Right lobe of liver (tissue), 6 donors: ENCODE results near the gene CENATAC. TPM values are rescaled to one million over a fixed set of nuclear protein-coding genes. Genes with fewer than 3 reads are reported as not detected.
"Not testable (repeated sequence)": the region's sequence is repeated elsewhere in the genome, so short reads cannot be mapped to it uniquely, and the experiment has no call there.

ENCODE experiments used
- ATAC-seq, 4 donors: fragments of 200-7000 bp; cut with Tn5 transposase; one replicate each; pipeline ENCODE4 v1.9.1; 2020; ENCODE audit warnings: mild to moderate bottlenecking in 4 of 4, moderate library complexity in 4 of 4
- DNase-seq, 3 donors: peaks; one replicate each; pipeline ENCODE4 v3.0.0-alpha.2; 2020
- H3K27ac ChIP-seq, 3 donors: fragments of 200-600 bp; one replicate each; pipeline ENCODE4 v1.8.0; 2022
- H3K27me3 ChIP-seq, 2 donors: fragments of 200-600 bp; one replicate each; pipeline ENCODE4 v1.8.0; 2022
- H3K36me3 ChIP-seq, 4 donors: fragments of 200-600 bp; sonication (generic) in 1 of 4; one replicate each; pipeline versions ENCODE4 v1.5.1 to v1.8.0; 2017 to 2022; ENCODE audit warnings: control low read depth in 1 of 4
- H3K4me1 ChIP-seq, 4 donors: fragments of 200-600 bp; sonication (generic) in 1 of 4; one replicate each; pipeline versions ENCODE4 v1.5.1 to v1.8.0; 2017 to 2022; ENCODE audit warnings: control low read depth in 1 of 4
- H3K4me3 ChIP-seq, 3 donors: fragments of 200-600 bp; one replicate each; pipeline ENCODE4 v1.8.0; 2022
- H3K9me3 ChIP-seq, 4 donors: fragments of 200-600 bp; sonication (generic) in 1 of 4; one replicate each; pipeline versions ENCODE4 v1.5.1 to v1.8.0; 2017 to 2022; ENCODE audit warnings: control low read depth in 1 of 4
- POLR2A ChIP-seq: fragments of 450-650 bp; IDR thresholded peaks from one replicate; pipeline ENCODE4 v1.6.1; 2017; ENCODE audit warnings: antibody characterized with exemption, mild to moderate bottlenecking
- WGBS: methylation state at CpG from one replicate; pipeline ENCODE4 v1.1.6; 2018; ENCODE audit warnings: low coverage, low lambda C conversion rate; ENCODE audit not compliant: insufficient coverage; ENCODE audit errors: missing lambda C conversion rate; 5-methylcytosine and 5-hydroxymethylcytosine counted together
- intact Hi-C, 2 donors: fragments of 100-400 bp; cut with DNase I; formaldehyde crosslinking; loops; one replicate each; pipeline versions ENCODE4 v1.11.2 to v1.14.1; 2022
- total RNA-seq, 6 experiments: library from RNA; depleted of rRNA in 2 of 6; stranded (reverse); fragments of >200 nt in 2 of 6; fragmentation: NEBNext Ultra II Directional in 3 of 6; extraction: Animal tissue kit (Norgen Biotek cat#: 25700) in 3 of 6; gene quantifications; one replicate each; pipeline versions ENCODE4 v1.1.0 to v1.2.4, GENCODE V29; 2016 to 2023
- TF ChIP-seq, protein P1 (sequence below), 4 donors: fragments of 200-600 bp in 3 of 4; fragments of 450-650 bp in 1 of 4; IDR thresholded peaks; one replicate each; pipeline versions ENCODE4 v1.5.1 to v1.8.0; 2016 to 2022; ENCODE audit warnings: antibody characterized with exemption in 4 of 4, mild to moderate bottlenecking in 2 of 4
- donor health status: DM: no; HTN: yes; CAD: no.
- donor health status: DM: no; HTN: no; CAD: no.
- donor health status: DM: no; HTN: no; CAD: no.
- donor health status: DM: no; HTN: yes; CAD: no.
- donor health status: DM: no; HTN: yes; CAD: no.

CENATAC gene
- total RNA-seq, 6 experiments from 2014 or later = 11.5 to 16.7 (median 13.0) TPM

DNA sequence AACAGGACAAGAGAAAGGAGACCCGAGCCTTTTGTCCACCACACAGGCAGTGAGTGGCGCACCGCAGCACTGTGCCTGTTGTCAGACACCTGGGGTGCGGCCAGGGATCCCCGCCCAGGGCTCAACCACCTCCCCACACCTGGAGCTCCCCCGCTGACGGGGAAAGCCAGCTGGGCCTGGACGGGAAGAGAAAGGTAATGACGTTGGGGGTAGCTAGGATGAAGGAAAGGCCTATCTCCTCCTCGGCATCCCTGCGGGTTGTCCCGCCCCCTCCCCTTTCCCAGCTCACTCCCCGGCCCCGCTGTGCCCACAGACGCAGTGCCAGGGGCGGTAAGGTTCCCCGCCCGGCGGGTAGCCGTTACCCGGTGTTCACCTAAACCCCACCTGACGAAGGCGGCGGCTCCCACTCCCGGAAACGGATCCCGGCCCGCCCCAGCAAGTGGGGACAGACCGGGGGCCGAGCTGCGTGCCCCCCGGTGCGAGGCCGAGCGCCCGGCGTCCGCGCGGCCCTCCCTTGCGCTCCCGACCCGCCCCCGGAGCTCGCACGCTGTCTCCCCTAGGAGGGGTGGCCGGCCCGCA lies 58.6 kb downstream of the CENATAC start:
- Histone ChIP-seq H3K27me3 (no peaks in the 10 kb centered on the region), H3K36me3 (peaks cover 10 to 37% (median 25%) of the 10 kb centered on the region in 4 donors), H3K27ac (peak overlapping the region; percentile 47 to 83 (median 58)), H3K4me1 (peaks cover 0 to 19% (median 3%) of the 10 kb centered on the region in 4 donors), H3K4me3 (peak overlapping the region; percentile 95 to 99 (median 98)), H3K9me3 (no peaks in the 10 kb centered on the region)
- intact Hi-C loops = no loop called here
- ATAC-seq (peak in 2 of 4 donors; percentile 0 to 1), DNase-seq (peak in 2 of 3 donors; percentile 50 to 63)
- no peak for TF ChIP-seq POLR2A
- TF ChIP-seq, protein P1, sequence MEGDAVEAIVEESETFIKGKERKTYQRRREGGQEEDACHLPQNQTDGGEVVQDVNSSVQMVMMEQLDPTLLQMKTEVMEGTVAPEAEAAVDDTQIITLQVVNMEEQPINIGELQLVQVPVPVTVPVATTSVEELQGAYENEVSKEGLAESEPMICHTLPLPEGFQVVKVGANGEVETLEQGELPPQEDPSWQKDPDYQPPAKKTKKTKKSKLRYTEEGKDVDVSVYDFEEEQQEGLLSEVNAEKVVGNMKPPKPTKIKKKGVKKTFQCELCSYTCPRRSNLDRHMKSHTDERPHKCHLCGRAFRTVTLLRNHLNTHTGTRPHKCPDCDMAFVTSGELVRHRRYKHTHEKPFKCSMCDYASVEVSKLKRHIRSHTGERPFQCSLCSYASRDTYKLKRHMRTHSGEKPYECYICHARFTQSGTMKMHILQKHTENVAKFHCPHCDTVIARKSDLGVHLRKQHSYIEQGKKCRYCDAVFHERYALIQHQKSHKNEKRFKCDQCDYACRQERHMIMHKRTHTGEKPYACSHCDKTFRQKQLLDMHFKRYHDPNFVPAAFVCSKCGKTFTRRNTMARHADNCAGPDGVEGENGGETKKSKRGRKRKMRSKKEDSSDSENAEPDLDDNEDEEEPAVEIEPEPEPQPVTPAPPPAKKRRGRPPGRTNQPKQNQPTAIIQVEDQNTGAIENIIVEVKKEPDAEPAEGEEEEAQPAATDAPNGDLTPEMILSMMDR (IDR thresholded peaks at IDR 0.05) = no peak
- WGBS = 0% methylated on average over 10 of the region's 48 CpGs

DNA sequence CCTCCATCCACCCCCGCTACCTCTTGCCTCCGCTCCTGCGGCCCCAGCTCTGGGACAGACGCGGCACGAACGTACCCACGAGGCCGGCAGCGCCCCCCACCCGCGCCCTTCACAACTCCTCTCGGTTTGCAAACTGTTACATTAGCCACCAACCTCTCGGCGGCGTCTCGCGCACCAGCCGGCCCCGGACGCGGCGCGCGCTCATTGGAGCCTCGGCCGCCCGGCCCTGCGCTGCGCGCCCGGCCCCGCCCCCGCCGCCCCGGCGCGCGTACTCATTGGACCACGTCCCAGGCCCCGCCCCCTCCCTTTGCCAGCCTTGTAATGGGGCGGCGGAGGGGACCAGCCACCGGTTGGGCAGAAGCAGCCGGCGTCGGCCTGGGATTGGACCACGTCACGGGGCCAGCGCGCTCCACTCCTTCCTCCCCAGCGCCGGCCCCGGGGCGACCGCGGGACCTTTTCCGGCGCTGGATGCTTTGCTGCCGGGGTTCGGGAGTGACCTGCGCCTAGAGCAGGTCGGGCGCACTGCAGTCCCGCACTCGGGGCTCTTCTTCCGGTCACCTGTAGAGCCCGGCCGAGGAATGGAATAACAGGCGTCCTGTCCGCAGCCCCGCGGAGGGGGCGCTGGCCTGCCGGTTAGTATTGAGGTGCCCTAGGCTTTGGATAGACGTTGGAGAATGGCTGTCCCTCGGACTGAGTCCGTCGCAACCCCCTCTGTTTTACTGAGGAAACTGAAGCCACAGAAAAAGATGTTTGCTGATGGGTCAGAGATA lies 59.2 kb downstream of the CENATAC start, which contains the start of gene HYOU1:
HYOU1 (minus strand) TSS at position 206 of the 770 bp plus-strand sequence. CDS start 1,045 bp downstream, outside the sequence.
- TF ChIP-seq, protein P1 (IDR thresholded peaks at IDR 0.05) = peak in 3 of 4 donors; percentile 16 to 24 (median 24)
- peak; percentile 92 for TF ChIP-seq POLR2A
- Histone ChIP-seq H3K27ac (peak within 1 kb of the TSS; percentile 58 to 83 (median 79)), H3K36me3 (peaks cover 10 to 30% (median 19%) of the 10 kb centered on the region in 4 donors), H3K4me1 (peaks cover 0 to 19% (median 3%) of the 10 kb centered on the region in 4 donors), H3K9me3 (no peaks in the 10 kb centered on the region), H3K4me3 (peak within 1 kb of the TSS; percentile 95 to 99 (median 98)), H3K27me3 (no peaks in the 10 kb centered on the region)
- DNase-seq (peak; percentile 99), ATAC-seq (peak; percentile 96 to 98 (median 96))
- intact Hi-C loops = no loop called here
- WGBS = 0% methylated on average over 10 of the region's 79 CpGs

DNA sequence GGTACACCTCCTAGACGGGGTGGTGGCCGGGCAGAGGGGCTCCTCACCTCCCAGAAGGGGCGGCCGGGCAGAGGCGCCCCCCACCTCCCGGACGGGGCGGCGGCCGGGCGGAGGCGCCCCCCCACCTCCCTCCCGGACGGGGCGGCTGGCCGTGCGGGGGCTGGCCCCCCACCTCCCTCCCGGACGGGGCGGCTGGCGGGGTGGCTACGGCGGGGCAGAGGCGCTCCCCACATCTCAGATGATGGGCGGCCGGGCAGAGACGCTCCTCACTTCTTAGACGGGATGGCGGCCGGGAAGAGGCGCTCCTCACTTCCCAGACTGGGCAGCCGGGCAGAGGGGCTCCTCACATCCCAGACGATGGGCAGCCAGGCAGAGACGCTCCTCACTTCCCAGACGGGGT lies 61.2 kb downstream of the CENATAC start:
- peaks cover 3 to 10% (median 8%) of the 10 kb centered on the region in 4 donors for H3K36me3 ChIP-seq
- DNase-seq, H3K27ac ChIP-seq, ATAC-seq, H3K9me3 ChIP-seq, H3K27me3 ChIP-seq, H3K4me3 ChIP-seq, intact Hi-C loops: not testable (repeated sequence)
- WGBS = 76% methylated on average over 5 of the region's 35 CpGs
- H3K4me1 ChIP-seq = peaks cover 0 to 28% (median 3%) of the 10 kb centered on the region in 4 donors

- 93% methylated on average over 3 of the region's 3 CpGs for WGBS
- ATAC-seq (no peak), DNase-seq (no peak)
- Histone ChIP-seq H3K4me1 (peaks cover 0 to 18% (median 3%) of the 10 kb centered on the region in 4 donors), H3K9me3 (no peaks in the 10 kb centered on the region), H3K4me3 (no peak overlapping the region), H3K27me3 (no peaks in the 10 kb centered on the region), H3K36me3 (no peaks in the 10 kb centered on the region), H3K27ac (no peak overlapping the region)
- TF ChIP-seq, protein P1 (IDR thresholded peaks at IDR 0.05) = no peak
- no peak for TF ChIP-seq POLR2A
- intact Hi-C loops = no loop called here
Observed at GRCh38 chr11:119061256-119061655, 63.3 kb downstream of the CENATAC start.

DNA sequence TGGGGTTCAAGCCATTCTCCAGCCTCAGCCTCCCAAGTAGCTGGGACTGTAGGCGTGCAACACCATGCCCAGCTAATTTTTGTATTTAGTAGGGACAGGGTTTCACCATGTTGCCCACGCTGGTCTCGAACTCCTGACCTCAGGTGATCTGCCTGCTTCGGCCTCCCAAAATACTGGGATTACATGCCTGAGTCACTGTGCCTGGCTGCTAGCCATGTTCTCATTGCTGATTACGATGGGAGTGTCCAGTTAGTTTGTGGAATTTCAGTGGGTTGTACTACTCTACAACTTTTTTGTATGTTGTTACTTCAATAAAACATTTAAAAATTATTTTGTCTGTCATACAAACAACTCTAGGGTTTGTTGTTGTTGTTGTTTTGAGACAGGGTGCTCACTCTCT lies 64.8 kb downstream of the CENATAC start:
- H3K27ac ChIP-seq = no peak overlapping the region
- DNase-seq (peak in 1 of 3 donors; percentile 49), ATAC-seq (no peak)
- no peak for TF ChIP-seq POLR2A
- TF ChIP-seq, protein P1 (IDR thresholded peaks at IDR 0.05) = no peak
- peaks cover 0 to 24% (median 3%) of the 10 kb centered on the region in 4 donors for H3K4me1 ChIP-seq
- H3K9me3 ChIP-seq = no peaks in the 10 kb centered on the region
- intact Hi-C loops = no loop called here
- no peaks in the 10 kb centered on the region for H3K36me3 ChIP-seq
- no peak overlapping the region for H3K4me3 ChIP-seq
- 44% methylated on average over 4 of the region's 5 CpGs for WGBS
- H3K27me3 ChIP-seq = no peaks in the 10 kb centered on the region
